Mesothelial cell of epicardium (in vitro differentiated cells): ENCODE results near the gene LILRA6. TPM values are rescaled to one million over a fixed set of nuclear protein-coding genes. Genes with fewer than 3 reads are reported as not detected.

Source experiments
- DNase-seq, 2 experiments: peaks; one replicate each; pipeline ENCODE4 v3.0.0; 2021; ENCODE audit warnings: low spot score in 2 of 2; ENCODE audit not compliant: unreplicated experiment in 2 of 2
- H3K27ac Mint-ChIP-seq: 2 replicates; pipeline ENCODE4 v1.8.0; 2021; ENCODE audit warnings: mixed read lengths
- H3K27me3 Mint-ChIP-seq: 2 replicates; pipeline ENCODE4 v1.8.0; 2021; ENCODE audit warnings: low read depth, mixed read lengths
- H3K36me3 Mint-ChIP-seq: 2 replicates; pipeline ENCODE4 v1.8.0; 2021; ENCODE audit warnings: mixed read lengths
- H3K4me1 Mint-ChIP-seq: 2 replicates; pipeline ENCODE4 v1.8.0; 2021; ENCODE audit warnings: mixed read lengths
- H3K4me3 Mint-ChIP-seq: 2 replicates; pipeline ENCODE4 v1.8.0; 2021; ENCODE audit warnings: mild to moderate bottlenecking, moderate library complexity, mixed read lengths
- H3K9me3 Mint-ChIP-seq: 2 replicates; pipeline ENCODE4 v1.8.0; 2021; ENCODE audit warnings: mixed read lengths
- CTCF ChIP-seq: fragments of 200-600 bp; sonication (generic); IDR thresholded peaks from one replicate; pipeline ENCODE4 v1.5.0; 2021; ENCODE audit warnings: antibody characterized with exemption; ENCODE audit not compliant: unreplicated experiment
- total RNA-seq: library from RNA; stranded (reverse); gene quantifications from 3 replicates; pipeline ENCODE4 v1.2.1, GENCODE V29; 2021

LILRA6 gene
- total RNA-seq, 1 donor from 2014 or later: not detected

- Mint-ChIP-seq H3K9me3 (no peaks in the 10 kb centered on the region), H3K4me1 (no peaks in the 10 kb centered on the region), H3K36me3 (no peaks in the 10 kb centered on the region), H3K4me3 (no peak overlapping the region), H3K27ac (no peak overlapping the region), H3K27me3 (peaks cover 64% of the 10 kb centered on the region)
- no peak for DNase-seq
- no peak for TF ChIP-seq CTCF
Measured at GRCh38 chr19:54271106-54271505, 28.5 kb upstream of the LILRA6 start.

DNA sequence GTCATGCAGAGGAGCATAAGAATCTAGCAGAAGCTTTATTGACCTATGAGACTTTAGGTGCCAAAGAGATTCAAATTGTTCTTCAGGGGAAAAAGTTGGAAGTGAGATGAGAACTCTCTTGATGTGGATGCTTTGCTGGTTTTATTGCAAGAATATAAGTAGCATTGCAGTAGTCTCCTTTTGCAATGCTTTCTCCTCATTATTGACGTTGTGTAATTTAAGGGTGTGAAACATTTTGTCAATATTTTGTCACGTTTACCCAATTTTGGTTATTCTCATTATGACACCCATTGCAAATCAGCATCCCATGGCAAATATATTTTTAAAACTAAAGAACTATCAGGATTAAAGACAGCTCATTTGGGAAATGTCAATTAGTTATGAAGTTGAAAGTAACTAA lies 26.3 kb upstream of the LILRA6 start:
- Mint-ChIP-seq H3K27ac (no peak overlapping the region), H3K4me3 (no peak overlapping the region), H3K9me3 (no peaks in the 10 kb centered on the region), H3K36me3 (no peaks in the 10 kb centered on the region), H3K4me1 (no peaks in the 10 kb centered on the region), H3K27me3 (peaks cover 60% of the 10 kb centered on the region)
- no peak for TF ChIP-seq CTCF
- no peak for DNase-seq

DNA sequence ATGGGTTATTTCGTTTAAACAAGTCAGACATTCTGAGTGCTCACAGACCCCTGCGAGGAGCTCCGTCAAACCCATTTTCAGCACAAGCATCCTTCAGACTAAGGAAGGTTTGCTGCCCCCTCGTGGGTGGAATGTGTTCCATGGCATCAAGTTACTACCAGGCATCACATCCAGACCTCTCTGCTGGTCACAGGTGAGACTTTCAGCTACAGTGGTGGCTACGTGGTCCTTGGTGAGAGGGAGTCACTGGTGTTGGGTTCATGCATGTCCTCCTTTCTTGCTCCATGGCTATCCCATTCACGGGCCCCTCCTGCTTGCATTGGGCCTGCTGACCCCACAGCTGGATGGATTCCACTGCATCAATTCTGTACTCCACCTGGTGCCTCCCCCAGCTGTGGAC lies 23.5 kb upstream of the LILRA6 start:
- peak; percentile 80 for TF ChIP-seq CTCF
- no peak overlapping the region for H3K4me3 Mint-ChIP-seq
- H3K27me3 Mint-ChIP-seq: peaks cover 42% of the 10 kb centered on the region

DNA sequence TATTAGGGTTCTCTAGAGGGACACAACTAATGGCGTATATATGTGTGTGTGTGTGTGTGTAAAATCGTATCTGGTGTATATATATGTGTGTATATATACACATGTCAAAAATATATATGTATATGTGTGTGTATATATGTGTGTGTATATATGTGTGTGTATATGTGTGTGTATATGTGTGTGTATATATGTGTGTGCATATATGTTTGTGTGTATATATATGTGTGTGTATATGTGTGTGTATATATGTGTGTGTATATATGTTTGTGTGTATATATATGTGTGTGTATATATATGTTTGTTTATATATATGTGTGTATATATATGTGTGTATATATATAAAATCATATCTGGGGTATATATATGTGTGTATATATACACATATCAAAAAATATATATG lies 19.9 kb upstream of the LILRA6 start:
- Mint-ChIP-seq H3K27ac (no peak overlapping the region), H3K4me3 (no peak overlapping the region), H3K36me3 (no peaks in the 10 kb centered on the region), H3K27me3 (peaks cover 40% of the 10 kb centered on the region), H3K9me3 (no peaks in the 10 kb centered on the region), H3K4me1 (no peaks in the 10 kb centered on the region)
- no peak for TF ChIP-seq CTCF
- DNase-seq: no peak

More for the DNA sequence above, 23.5 kb upstream of the LILRA6 start:
- peak; percentile 66 to 88 for DNase-seq
- Mint-ChIP-seq H3K36me3 (no peaks in the 10 kb centered on the region), H3K9me3 (no peaks in the 10 kb centered on the region), H3K4me1 (no peaks in the 10 kb centered on the region), H3K27ac (no peak overlapping the region)

DNA sequence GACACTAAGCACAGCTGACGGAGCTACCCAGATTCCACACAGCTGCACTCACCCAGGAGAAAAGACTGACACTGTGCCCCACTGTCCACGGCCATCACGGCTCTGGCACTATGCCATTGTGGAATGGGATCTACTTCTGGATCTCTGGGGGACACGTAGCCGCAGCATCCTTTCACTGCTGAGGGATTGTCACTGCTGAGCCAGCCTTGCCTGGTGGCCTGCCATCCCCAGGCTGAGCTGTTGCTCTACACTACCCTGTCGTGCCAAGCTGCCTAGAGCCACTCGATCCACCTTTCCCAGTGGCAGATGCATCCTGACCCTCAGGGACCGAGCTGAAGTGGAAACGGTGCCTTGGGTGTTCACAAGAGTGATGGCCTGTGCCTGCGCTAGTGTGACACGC lies 19.5 kb upstream of the LILRA6 start:
- Mint-ChIP-seq H3K27ac (no peak overlapping the region), H3K36me3 (no peaks in the 10 kb centered on the region), H3K4me1 (no peaks in the 10 kb centered on the region), H3K4me3 (no peak overlapping the region), H3K9me3 (no peaks in the 10 kb centered on the region), H3K27me3 (peaks cover 41% of the 10 kb centered on the region)
- no peak for TF ChIP-seq CTCF
- DNase-seq: no peak

- no peak for DNase-seq
- Mint-ChIP-seq H3K27ac (no peak within 1 kb of the TSS), H3K9me3 (no peaks in the 10 kb centered on the region), H3K27me3 (peaks cover 45% of the 10 kb centered on the region), H3K36me3 (no peaks in the 10 kb centered on the region), H3K4me1 (no peaks in the 10 kb centered on the region), H3K4me3 (no peak within 1 kb of the TSS)
- TF ChIP-seq CTCF: no peak
Measured at GRCh38 chr19:54257116-54257480, 14.5 kb upstream of the LILRA6 start, which contains the start of gene LILRB5. TSS of gene LILRB5 (minus strand) at chr19:54257273. CDS start at chr19:54257193, 80 bp downstream.
